ENCODE results near the gene MYRIP.

DNA sequence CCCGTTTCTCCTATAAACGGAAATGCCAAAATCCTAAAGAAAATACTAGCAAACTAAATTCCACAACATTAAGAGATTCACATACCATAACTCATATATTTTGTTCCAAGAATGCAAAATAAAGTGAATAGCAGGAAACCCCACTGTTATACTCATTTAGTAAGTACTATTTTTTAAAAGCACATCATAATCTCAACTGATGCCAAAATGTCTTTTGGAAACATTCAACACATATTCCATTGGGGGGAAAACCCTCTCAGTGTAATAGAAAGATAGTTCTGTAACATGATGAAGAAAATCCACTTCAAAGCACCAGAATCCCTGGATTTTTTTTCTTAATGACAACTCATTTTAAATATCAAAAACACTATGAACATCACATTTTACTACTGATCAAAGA lies 407.1 kb downstream of the MYRIP start:
- TF ChIP-seq, protein P1, sequence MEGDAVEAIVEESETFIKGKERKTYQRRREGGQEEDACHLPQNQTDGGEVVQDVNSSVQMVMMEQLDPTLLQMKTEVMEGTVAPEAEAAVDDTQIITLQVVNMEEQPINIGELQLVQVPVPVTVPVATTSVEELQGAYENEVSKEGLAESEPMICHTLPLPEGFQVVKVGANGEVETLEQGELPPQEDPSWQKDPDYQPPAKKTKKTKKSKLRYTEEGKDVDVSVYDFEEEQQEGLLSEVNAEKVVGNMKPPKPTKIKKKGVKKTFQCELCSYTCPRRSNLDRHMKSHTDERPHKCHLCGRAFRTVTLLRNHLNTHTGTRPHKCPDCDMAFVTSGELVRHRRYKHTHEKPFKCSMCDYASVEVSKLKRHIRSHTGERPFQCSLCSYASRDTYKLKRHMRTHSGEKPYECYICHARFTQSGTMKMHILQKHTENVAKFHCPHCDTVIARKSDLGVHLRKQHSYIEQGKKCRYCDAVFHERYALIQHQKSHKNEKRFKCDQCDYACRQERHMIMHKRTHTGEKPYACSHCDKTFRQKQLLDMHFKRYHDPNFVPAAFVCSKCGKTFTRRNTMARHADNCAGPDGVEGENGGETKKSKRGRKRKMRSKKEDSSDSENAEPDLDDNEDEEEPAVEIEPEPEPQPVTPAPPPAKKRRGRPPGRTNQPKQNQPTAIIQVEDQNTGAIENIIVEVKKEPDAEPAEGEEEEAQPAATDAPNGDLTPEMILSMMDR (conservative IDR thresholded peaks at IDR 0.05): no peak
- TF ChIP-seq ZFX (IDR thresholded peaks at IDR 0.05): no peak

Data from C4-2B (cell line).